Activated T-helper 1 cell treated with anti-CD3 and anti-CD28 coated beads, Interleukin-12 subunit alpha, Interleukin-12 subunit beta, Interleukin-2, Interleukin-4 antibody, amounts not matched to agents 30 ng/mL and 10 ng/mL and 1 ng/mL, durations not matched to agents 14 hours and 24 hours and 36 hours (primary cell): ENCODE results near the gene SLIT3. TPM values are rescaled to one million over a fixed set of nuclear protein-coding genes. Genes with fewer than 3 reads are reported as not detected.

Source experiments
- DNase-seq: peaks from one replicate; pipeline ENCODE4 v3.0.0; 2021; ENCODE audit warnings: low spot score
- H3K27ac Mint-ChIP-seq: one replicate; pipeline ENCODE4 v1.8.0; 2021; ENCODE audit warnings: mild to moderate bottlenecking, mixed read lengths
- H3K27me3 Mint-ChIP-seq: one replicate; pipeline ENCODE4 v1.8.0; 2022; ENCODE audit warnings: mild to moderate bottlenecking, moderate library complexity, mixed read lengths; ENCODE audit not compliant: insufficient read depth
- H3K36me3 Mint-ChIP-seq: one replicate; pipeline ENCODE4 v1.8.0; 2021; ENCODE audit warnings: low read depth, mixed read lengths
- H3K4me1 Mint-ChIP-seq: one replicate; pipeline ENCODE4 v1.8.0; 2021; ENCODE audit warnings: low read depth, mixed read lengths
- H3K4me3 Mint-ChIP-seq: one replicate; pipeline ENCODE4 v1.8.0; 2021; ENCODE audit warnings: mild to moderate bottlenecking, moderate library complexity, mixed read lengths
- H3K9me3 Mint-ChIP-seq: one replicate; pipeline ENCODE4 v1.8.0; 2021; ENCODE audit warnings: mixed read lengths
- intact Hi-C: fragments of 100-400 bp; cut with micrococcal nuclease; formaldehyde crosslinking; loops from one replicate; pipeline ENCODE4 v1.15.1; 2024
- total RNA-seq: library from RNA; stranded (reverse); gene quantifications from 2 replicates; pipeline ENCODE4 v1.2.3, GENCODE V29; 2022

SLIT3 gene
- total RNA-seq, 1 donor from 2014 or later: 0.03 TPM

DNA sequence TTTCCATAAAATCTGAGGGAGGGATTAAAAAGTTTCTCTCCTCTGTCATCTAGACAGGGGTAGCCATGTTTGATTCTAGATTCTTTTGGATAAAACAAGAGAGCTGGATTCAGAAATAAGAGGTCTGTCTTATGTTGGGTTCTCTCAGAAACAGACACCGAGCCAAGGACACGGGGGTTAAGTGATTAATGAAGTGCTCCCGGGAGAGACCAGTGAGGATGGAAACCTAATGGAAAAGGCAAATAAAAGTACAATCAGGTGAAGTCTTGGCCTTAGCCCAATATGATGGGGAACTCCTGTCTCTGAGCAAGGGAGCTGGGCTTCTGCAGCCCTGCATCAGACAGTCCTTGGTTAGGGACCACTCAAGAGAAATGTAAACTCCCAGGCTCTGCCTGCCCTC lies 413.0 kb downstream of the SLIT3 start:
- DNase-seq: no peak
- intact Hi-C loops: no loop called here
- Mint-ChIP-seq H3K36me3 (no peaks in the 10 kb centered on the region), H3K4me1 (no peaks in the 10 kb centered on the region), H3K9me3 (no peaks in the 10 kb centered on the region), H3K27ac (no peak overlapping the region), H3K4me3 (no peak overlapping the region), H3K27me3 (peaks cover 12% of the 10 kb centered on the region)

DNA sequence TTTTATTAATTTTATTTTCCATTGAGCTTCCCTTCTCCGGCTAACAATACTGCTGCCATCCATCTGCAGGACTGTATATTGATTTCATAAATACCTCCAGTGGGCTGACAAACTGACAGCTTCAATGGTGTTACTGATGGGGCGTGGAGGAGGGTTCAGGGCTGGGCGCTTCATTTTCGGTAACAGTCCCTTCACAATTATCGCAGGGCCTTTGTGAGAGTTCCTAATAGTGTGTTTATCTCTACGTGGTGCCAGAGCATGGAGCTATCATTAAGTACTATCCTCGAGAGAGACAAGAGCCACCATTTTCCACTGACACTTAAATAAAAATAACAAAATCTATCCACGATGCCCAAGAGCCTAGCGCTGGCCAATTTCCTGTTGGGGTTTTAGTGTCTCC lies 414.8 kb downstream of the SLIT3 start:
- H3K27me3 Mint-ChIP-seq: peaks cover 5% of the 10 kb centered on the region
- no peaks in the 10 kb centered on the region for H3K4me1 Mint-ChIP-seq
- no peak for DNase-seq
- no peaks in the 10 kb centered on the region for H3K9me3 Mint-ChIP-seq
- H3K27ac Mint-ChIP-seq: no peak overlapping the region
- no peaks in the 10 kb centered on the region for H3K36me3 Mint-ChIP-seq
- H3K4me3 Mint-ChIP-seq: no peak overlapping the region
- intact Hi-C loops: no loop called here

DNA sequence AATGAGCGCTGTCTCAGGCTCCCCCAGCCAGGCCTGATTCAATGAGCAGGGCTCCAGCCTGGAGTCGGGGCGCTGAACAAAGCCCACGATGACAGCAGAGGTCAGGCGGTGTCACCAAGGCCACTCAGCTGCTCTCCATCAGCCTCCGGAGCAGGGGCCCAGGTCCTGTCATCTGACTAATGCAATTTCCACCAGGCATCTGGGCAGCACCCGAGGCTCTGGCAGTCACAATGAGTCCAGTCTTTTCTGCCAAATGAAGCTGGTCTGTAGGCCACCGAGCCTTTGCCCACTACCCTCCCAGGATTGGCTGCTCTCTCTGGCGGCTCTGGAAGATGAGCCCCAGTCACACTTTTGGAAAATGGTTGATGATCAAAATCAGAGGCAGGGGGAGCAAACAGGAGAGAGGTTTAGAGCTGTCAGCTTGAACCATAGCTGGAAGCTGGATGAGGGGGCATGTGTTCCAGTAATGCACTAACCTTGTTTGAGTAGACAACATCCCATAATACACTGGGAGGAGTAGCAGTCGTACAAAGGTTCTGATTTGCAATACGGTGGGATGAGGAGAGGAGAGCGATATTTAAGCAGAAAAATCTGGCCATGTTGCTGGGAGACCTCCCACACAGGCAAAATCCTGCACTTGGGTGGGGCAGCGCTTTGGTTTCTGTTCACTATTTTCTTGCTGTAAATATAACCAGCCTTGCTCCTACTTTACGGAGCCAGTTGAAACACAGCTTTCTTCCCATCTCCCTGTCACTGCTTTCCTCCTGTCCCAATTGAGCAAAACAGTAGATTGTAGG lies 415.4 kb downstream of the SLIT3 start:
- H3K4me1 Mint-ChIP-seq: no peaks in the 10 kb centered on the region
- H3K27me3 Mint-ChIP-seq: peaks cover 5% of the 10 kb centered on the region
- no peaks in the 10 kb centered on the region for H3K9me3 Mint-ChIP-seq
- intact Hi-C loops: no loop called here
- H3K27ac Mint-ChIP-seq: no peak overlapping the region
- DNase-seq: no peak
- H3K36me3 Mint-ChIP-seq: no peaks in the 10 kb centered on the region
- no peak overlapping the region for H3K4me3 Mint-ChIP-seq

DNA sequence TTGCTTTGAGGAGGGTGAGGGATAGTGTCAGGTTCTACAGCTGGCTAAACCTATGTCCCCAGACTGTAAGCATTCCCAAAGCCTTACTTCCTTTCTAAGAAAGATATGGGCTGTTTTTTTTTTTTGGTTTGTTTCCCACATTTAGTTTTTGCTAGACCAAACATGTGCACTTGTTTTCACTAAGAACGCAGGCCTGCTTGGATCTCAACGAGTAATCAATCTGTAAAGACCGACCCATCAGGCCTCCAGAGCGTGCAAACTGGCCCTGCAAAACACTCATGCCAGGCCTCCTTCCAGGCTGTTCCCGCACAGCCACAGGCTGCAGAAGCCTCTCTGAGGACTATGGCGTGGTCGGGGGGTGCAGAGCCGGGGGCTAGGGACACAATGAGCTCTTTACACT lies 416.9 kb downstream of the SLIT3 start:
- Mint-ChIP-seq H3K36me3 (no peaks in the 10 kb centered on the region), H3K27me3 (peaks cover 3% of the 10 kb centered on the region), H3K27ac (no peak overlapping the region), H3K9me3 (no peaks in the 10 kb centered on the region), H3K4me1 (no peaks in the 10 kb centered on the region), H3K4me3 (no peak overlapping the region)
- no peak for DNase-seq
- intact Hi-C loops: no loop called here

DNA sequence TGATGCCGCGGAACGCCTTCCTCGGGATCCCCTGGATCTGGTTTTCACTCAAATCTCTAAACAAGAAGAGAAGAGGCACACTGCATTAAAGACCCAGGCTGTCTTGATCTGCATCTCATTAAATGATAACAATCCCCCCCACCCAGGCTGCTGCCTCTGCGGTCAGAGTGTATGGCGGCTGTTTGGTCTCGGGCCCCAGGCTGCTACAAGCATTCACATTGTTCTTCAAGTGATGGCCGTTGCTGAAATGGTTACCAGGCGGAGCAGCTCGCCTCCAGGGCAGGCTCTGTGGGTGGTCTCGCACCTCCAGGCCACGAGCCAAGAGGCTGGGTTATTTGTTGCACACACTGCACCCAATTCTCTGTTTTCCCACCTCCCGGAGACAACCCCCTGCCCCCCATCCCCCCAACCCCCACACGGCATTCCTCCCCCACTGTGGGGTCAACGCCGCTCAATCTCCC lies 417.6 kb downstream of the SLIT3 start:
- intact Hi-C loops: no loop called here
- H3K36me3 Mint-ChIP-seq: no peaks in the 10 kb centered on the region
- no peaks in the 10 kb centered on the region for H3K27me3 Mint-ChIP-seq
- H3K4me1 Mint-ChIP-seq: no peaks in the 10 kb centered on the region
- no peak for DNase-seq
- H3K9me3 Mint-ChIP-seq: no peaks in the 10 kb centered on the region
- H3K27ac Mint-ChIP-seq: no peak overlapping the region
- no peak overlapping the region for H3K4me3 Mint-ChIP-seq

DNA sequence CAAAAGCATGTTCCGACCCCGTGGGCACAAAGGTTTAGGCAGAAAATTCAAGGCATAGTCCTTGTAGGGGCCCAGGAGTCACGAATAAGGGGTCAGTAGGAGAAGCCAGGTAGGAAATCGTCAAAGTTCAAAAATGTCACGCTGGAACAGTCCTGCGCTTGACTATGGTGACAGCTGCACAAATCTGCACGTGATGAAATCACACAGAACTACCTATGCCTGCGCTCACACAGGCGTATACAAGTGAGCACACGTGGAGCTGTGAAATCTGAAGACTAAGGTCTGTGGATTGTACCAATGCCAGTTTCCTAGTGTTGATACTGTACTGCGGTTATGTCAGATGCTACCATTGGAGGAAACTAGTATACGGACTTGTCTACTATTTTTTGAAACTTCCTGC lies 418.7 kb downstream of the SLIT3 start:
- H3K9me3 Mint-ChIP-seq: no peaks in the 10 kb centered on the region
- no peak overlapping the region for H3K27ac Mint-ChIP-seq
- H3K4me3 Mint-ChIP-seq: no peak overlapping the region
- H3K27me3 Mint-ChIP-seq: peaks cover under 1% of the 10 kb centered on the region
- DNase-seq: no peak
- no peaks in the 10 kb centered on the region for H3K4me1 Mint-ChIP-seq
- intact Hi-C loops: no loop called here
- no peaks in the 10 kb centered on the region for H3K36me3 Mint-ChIP-seq

DNA sequence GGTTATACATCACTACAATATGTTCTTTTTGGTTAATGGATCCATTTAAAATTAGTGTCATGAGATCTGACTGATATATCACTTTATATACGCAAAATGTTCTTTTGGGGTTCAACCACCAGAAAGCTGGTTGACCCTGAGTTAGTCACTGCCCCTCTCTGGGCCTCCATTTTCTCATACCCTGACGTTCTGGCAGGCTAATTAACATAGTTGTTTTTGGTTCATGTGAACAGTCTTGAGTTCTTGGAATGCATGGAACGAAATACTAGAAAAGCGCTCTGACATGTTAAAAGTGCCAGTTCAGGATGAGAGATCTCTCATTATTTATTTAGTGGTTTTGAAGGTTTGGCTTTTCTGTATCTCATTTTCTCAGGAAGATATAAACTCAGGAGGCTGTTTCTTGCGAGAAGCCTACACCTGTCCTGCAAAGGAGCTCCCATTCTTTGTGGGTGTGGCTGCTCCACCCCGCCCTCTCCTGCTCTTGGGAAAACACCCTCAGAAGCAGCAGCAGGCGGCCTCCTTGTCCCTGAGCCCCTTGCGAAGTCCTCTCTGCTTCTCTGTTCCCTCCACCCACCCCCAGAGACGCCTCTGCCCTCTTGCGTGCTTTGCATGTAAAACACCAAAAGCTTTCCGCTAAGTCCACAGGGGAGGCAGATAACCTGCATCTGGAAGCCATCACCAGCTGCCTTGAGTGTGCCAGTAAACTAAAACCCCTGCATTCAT lies 419.4 kb downstream of the SLIT3 start:
- H3K9me3 Mint-ChIP-seq: no peaks in the 10 kb centered on the region
- intact Hi-C loops: no loop called here
- no peaks in the 10 kb centered on the region for H3K4me1 Mint-ChIP-seq
- no peak overlapping the region for H3K4me3 Mint-ChIP-seq
- no peak for DNase-seq
- peaks cover 3% of the 10 kb centered on the region for H3K27me3 Mint-ChIP-seq
- no peaks in the 10 kb centered on the region for H3K36me3 Mint-ChIP-seq
- H3K27ac Mint-ChIP-seq: no peak overlapping the region

DNA sequence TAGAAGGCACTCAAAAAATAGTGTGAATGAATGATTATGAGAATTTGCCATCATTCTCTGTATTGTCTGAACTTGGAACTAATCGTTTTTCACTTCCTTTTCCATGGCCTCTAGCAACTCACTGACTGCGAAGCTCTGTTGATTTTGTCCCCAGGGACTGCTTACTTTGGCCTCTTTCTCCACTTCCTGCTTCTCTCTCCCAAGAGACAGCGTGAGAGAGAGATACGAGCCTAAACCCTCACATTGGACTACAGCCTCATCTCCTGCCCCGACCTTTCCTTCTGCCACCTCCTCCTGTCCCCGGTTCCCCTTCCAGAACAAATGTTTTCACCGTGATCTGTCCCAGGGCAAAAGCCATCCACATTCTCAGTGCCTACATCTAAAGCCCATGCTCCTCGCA lies 421.0 kb downstream of the SLIT3 start:
- Mint-ChIP-seq H3K4me1 (no peaks in the 10 kb centered on the region), H3K27ac (no peak overlapping the region), H3K36me3 (no peaks in the 10 kb centered on the region), H3K4me3 (no peak overlapping the region), H3K27me3 (peaks cover 8% of the 10 kb centered on the region), H3K9me3 (no peaks in the 10 kb centered on the region)
- no peak for DNase-seq
- intact Hi-C loops: no loop called here

DNA sequence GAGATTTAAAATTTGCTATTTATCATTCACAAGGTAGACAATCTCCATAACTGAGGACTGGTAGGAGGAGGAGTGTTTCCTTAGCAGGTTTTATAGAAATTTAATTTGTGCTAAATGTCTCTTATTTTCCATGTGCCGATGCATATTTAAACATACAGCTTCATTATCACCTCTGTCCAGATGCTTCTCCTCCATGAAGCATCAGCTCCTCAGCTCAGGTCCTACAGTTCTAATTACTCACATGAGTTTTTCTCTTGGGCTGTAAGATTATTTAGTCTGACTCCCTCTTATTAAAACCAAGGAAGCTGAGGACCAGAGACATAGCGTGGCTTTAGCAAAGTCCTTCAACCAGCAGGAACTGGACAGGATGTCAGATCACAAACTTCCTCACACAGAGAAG lies 421.6 kb downstream of the SLIT3 start:
- peaks cover 8% of the 10 kb centered on the region for H3K27me3 Mint-ChIP-seq
- no peaks in the 10 kb centered on the region for H3K36me3 Mint-ChIP-seq
- H3K4me3 Mint-ChIP-seq: no peak overlapping the region
- no peak overlapping the region for H3K27ac Mint-ChIP-seq
- no peak for DNase-seq
- no peaks in the 10 kb centered on the region for H3K4me1 Mint-ChIP-seq
- intact Hi-C loops: no loop called here
- no peaks in the 10 kb centered on the region for H3K9me3 Mint-ChIP-seq

DNA sequence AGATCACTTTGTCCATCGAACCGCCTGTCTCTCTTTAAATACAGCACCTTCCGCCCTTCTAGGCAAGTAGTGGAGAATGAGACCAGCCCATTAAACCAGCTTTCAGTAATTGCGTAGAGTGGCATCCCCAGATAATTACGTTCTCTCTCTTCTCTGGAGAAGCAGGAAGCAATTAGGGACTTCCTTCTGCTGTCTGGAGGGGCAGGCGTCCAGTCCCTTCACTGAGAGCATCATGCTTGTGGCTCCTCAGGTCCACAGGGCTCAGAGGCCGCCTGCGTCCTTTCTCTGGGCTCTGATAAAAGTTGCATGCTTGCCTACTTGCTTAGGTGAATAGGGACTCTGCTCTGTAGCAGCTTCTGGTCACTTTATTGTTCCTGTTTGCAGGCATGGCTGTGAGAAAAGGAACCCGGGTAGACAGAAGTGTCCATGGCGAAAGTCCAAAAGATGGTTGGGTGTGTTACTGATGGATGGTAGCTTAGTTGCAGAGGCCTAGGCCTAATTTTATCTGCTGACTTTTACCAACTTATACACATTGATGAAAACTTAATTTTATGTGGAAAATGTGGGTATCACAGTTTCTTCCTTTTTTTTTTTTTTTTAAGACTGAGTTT lies 422.7 kb downstream of the SLIT3 start:
- intact Hi-C loops: no loop called here
- Mint-ChIP-seq H3K4me3 (no peak overlapping the region), H3K27me3 (peaks cover 8% of the 10 kb centered on the region), H3K4me1 (no peaks in the 10 kb centered on the region), H3K27ac (no peak overlapping the region), H3K9me3 (no peaks in the 10 kb centered on the region), H3K36me3 (no peaks in the 10 kb centered on the region)
- no peak for DNase-seq

DNA sequence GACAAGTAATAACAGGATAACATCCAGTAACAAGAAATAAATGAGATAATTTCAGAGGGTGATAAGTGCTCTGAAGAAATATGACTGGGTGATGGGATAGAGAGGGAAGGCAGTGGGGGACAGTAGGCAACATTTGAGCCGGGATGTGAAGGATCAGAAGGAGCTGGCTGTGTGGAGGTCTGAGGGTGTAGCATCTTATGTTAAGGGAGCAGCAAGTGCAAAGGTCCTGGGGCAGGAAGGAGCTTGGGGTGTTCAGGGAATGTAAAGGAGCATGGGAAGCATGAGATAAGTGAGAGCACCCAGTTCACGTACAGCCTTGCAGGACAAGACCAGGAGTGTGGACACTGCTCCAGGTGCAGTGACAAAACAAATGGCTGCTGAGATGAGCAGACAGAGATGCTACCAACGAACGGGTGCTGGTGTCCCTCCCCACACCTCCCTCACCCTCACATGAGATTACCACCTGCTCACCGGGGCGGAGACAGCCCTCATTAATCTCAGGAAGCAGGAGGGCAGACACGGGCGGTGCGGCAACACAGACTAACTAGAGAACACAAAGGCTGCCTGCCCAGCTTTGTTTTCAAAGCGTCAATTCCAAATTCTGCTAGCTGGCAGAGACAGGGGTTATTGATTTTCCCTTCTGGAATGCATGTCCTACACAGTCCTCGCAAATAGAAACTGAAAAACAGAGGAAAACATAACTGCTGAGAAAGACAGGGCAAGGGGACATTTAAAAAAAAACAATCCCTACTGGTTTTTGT lies 423.6 kb downstream of the SLIT3 start:
- Mint-ChIP-seq H3K36me3 (no peaks in the 10 kb centered on the region), H3K4me3 (no peak overlapping the region), H3K27ac (no peak overlapping the region), H3K9me3 (no peaks in the 10 kb centered on the region), H3K27me3 (peaks cover 8% of the 10 kb centered on the region), H3K4me1 (no peaks in the 10 kb centered on the region)
- DNase-seq: no peak
- intact Hi-C loops: no loop called here

DNA sequence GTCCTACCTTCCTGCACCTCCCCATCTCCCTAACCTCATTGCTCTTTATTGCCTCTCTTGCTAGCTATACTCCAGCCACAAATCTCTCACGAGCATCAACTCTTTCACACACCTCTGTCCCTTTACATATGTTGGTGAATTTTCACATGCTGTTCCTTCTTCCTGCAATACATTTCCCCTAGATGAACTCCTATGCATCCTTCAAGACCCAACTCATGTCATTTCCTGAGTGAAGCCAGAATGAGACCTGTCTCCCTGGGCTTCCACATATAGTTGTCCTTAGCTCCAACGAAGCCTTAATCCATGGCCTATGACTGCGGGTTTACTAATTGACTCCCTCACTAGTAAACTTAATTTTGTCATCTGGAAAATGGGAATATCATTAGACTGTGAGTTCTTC lies 424.5 kb downstream of the SLIT3 start:
- no peak overlapping the region for H3K4me3 Mint-ChIP-seq
- H3K36me3 Mint-ChIP-seq: no peaks in the 10 kb centered on the region
- H3K9me3 Mint-ChIP-seq: no peaks in the 10 kb centered on the region
- intact Hi-C loops: no loop called here
- H3K4me1 Mint-ChIP-seq: no peaks in the 10 kb centered on the region
- H3K27ac Mint-ChIP-seq: no peak overlapping the region
- H3K27me3 Mint-ChIP-seq: peaks cover 8% of the 10 kb centered on the region
- DNase-seq: no peak

DNA sequence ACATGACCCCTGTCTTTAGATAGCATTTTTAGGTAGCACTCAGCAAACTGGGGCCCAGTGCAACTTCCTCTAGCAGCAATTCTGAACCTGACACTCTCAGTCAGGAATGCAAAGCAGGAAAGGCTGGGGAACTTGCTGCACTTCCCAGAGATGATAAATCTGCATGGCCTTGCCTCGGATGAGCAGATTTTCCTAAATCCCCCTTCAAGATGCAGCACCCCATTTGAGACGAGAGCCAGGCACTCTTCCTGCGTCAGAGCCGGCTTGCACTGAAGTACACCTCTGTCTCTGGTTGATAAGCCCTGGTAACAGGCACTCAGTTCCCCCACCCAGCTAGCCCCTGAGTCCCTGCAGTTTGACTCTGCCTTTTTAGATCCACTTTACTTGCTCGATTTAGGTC lies 425.1 kb downstream of the SLIT3 start:
- Mint-ChIP-seq H3K27ac (no peak overlapping the region), H3K36me3 (no peaks in the 10 kb centered on the region), H3K4me3 (no peak overlapping the region), H3K4me1 (no peaks in the 10 kb centered on the region), H3K27me3 (peaks cover 8% of the 10 kb centered on the region), H3K9me3 (no peaks in the 10 kb centered on the region)
- intact Hi-C loops: no loop called here
- DNase-seq: no peak
